Duodenal mucosa (tissue), 2 donors: ENCODE measurements around the gene MAGEH1.
"Not testable (repeated sequence)": the region's sequence is repeated elsewhere in the genome, so short reads cannot be mapped to it uniquely, and the experiment has no call there.

Experiments
- H3K27ac ChIP-seq: one replicate; pipeline ENCODE4 v1.7.0; 2013; ENCODE audit warnings: low read depth, low read length
- H3K27me3 ChIP-seq, 2 donors: one replicate each; pipeline ENCODE4 v1.7.0; 2013; ENCODE audit warnings: low read length in 2 of 2, control low read depth in 1 of 2; ENCODE audit not compliant: insufficient read depth in 2 of 2, control insufficient read depth in 1 of 2
- H3K36me3 ChIP-seq, 2 donors: one replicate each; pipeline ENCODE4 v1.7.0; 2013; ENCODE audit warnings: low read length in 2 of 2, control low read depth in 1 of 2; ENCODE audit not compliant: insufficient read depth in 2 of 2, control insufficient read depth in 1 of 2
- H3K4me1 ChIP-seq, 2 donors: one replicate each; pipeline ENCODE4 v1.7.0; 2013; ENCODE audit warnings: low read length in 2 of 2, control low read depth in 1 of 2; ENCODE audit not compliant: insufficient read depth in 2 of 2, control insufficient read depth in 1 of 2
- H3K4me3 ChIP-seq, 2 donors: one replicate each; pipeline ENCODE4 v1.7.0; 2013; ENCODE audit warnings: low read length in 2 of 2, low read depth in 1 of 2
- H3K9ac ChIP-seq, 2 donors: one replicate each; pipeline ENCODE4 v1.7.0; 2013; ENCODE audit warnings: low read length in 2 of 2, low read depth in 1 of 2
- H3K9me3 ChIP-seq, 2 donors: one replicate each; pipeline ENCODE4 v1.7.0; 2013; ENCODE audit warnings: low read length in 2 of 2, control low read depth in 1 of 2; ENCODE audit not compliant: control insufficient read depth in 1 of 2

The MAGEH1 gene, protein sequence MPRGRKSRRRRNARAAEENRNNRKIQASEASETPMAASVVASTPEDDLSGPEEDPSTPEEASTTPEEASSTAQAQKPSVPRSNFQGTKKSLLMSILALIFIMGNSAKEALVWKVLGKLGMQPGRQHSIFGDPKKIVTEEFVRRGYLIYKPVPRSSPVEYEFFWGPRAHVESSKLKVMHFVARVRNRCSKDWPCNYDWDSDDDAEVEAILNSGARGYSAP

DNA sequence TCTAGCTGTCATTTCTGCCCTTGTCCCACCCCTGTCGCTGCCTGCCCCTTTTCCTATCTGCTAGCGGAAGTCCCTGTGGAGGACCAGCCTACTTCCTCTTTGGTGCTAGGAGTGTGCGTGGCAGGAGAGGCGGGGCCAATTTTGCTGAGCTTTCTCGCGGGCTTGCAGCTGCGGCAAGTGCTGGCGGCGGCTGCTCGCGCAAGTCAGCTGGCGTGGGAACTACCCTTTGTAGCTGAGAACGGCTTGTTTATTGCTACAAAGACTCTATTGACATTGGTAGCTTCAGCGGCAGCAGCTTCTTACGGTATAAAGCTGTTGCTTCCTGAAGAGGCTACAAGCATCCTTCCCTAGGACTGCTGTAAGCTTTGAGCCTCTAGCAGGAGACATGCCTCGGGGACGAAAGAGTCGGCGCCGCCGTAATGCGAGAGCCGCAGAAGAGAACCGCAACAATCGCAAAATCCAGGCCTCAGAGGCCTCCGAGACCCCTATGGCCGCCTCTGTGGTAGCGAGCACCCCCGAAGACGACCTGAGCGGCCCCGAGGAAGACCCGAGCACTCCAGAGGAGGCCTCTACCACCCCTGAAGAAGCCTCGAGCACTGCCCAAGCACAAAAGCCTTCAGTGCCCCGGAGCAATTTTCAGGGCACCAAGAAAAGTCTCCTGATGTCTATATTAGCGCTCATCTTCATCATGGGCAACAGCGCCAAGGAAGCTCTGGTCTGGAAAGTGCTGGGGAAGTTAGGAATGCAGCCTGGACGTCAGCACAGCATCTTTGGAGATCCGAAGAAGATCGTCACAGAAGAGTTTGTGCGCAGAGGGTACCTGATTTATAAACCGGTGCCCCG, at the start of gene MAGEH1:
TSS of gene MAGEH1 (plus strand) at position 138 of the 843 bp plus-strand sequence. CDS start at position 386, 248 bp downstream.
- peak within 1 kb of the TSS; percentile 42 for H3K27ac ChIP-seq
- H3K9ac ChIP-seq: peak within 1 kb of the TSS; percentile 66
- peaks cover 0 to 5% of the 10 kb centered on the region in 2 donors for H3K4me1 ChIP-seq
- peak within 1 kb of the TSS; percentile 69 to 74 for H3K4me3 ChIP-seq
- H3K9me3 ChIP-seq: no peaks in the 10 kb centered on the region
- H3K27me3 ChIP-seq: no peaks in the 10 kb centered on the region
- no peaks in the 10 kb centered on the region for H3K36me3 ChIP-seq

DNA sequence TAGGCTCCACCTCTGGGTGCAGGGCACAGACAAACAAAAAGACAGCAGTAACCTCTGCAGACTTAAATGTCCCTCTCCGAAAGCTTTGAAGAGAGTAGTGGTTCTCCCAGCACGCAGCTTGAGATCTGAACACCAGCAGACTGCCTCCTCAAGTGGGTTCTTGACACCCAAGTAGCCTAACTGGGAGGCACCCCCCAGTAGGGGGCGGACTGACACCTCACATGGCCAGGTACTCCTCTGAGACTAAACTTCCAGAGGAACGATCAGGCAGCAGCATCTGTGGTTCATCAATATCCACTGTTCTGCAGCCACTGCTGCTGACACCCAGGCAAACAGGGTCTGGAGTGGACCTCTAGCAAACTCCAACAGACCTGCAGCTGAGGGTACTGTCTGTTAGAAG, 24.8 kb upstream of the MAGEH1 start:
- not testable (repeated sequence) for H3K27me3 ChIP-seq, H3K36me3 ChIP-seq, H3K4me3 ChIP-seq, H3K9ac ChIP-seq, H3K9me3 ChIP-seq, H3K27ac ChIP-seq, H3K4me1 ChIP-seq

DNA sequence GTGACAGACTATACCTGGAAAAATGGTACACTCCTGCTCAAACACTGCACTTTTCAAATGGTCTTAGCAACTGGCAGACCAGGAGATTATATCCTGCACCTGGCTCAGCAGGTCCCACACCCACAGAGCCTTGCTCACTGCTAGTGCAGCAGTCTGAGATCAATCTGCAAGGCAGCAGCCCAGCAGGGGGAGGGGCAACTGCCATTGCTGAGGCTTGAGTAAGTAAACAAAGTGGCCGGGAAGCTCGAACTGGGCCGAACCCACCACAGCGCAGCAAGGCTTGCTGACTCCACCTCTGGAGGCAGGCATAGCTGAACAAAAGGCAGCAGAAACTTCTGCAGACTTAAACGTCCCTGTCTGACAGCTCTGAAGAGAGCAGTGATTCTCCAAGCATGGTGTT, 8.5 kb upstream of the MAGEH1 start:
- not testable (repeated sequence) for H3K9ac ChIP-seq, H3K27ac ChIP-seq, H3K9me3 ChIP-seq, H3K27me3 ChIP-seq, H3K4me3 ChIP-seq, H3K4me1 ChIP-seq, H3K36me3 ChIP-seq

DNA sequence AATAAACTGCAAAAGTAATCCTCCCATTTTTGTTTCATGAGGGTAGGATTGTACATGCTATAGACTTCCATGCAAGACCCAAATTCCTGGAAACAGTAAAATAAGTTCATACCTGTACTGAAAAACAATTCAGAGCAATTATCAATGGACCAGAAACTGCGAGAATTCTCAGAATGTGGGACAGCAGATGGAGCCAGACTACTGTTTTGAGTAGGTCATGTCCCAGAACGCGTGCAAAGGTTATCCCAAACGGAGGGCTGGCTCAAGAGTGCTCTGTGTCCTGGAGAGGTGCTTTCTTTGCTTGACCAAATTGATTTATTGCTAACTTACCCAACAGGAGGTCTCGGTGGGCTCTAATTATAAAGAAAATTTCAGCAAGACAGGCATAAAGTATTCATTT, 1.7 kb upstream of the MAGEH1 start:
- Histone ChIP-seq H3K4me3 (no peak overlapping the region), H3K27me3 (no peaks in the 10 kb centered on the region), H3K27ac (no peak overlapping the region), H3K9me3 (no peaks in the 10 kb centered on the region), H3K9ac (no peak overlapping the region), H3K4me1 (peaks cover 0 to 5% of the 10 kb centered on the region in 2 donors), H3K36me3 (no peaks in the 10 kb centered on the region)

DNA sequence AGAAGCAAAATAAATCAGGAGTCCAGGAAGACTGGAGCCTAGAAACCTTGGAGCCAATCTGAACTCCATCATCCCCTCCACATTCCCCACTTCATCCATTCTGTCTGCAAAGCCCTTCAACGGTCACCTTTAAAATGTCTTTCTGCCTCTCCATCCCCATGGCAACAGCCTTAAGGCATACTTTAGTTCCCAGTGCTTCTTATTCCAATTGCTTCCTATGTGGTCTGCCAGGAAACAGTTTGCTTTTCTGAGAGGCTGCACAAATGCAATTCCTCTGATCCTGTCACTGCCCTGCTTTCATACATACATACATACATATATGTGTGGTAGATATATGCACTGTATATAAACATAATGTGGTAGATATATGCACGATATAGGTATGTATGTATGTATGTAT, 786 bp upstream of the MAGEH1 start:
- H3K27me3 ChIP-seq: no peaks in the 10 kb centered on the region
- H3K9me3 ChIP-seq: no peaks in the 10 kb centered on the region
- H3K27ac ChIP-seq: no peak overlapping the region
- peaks cover 0 to 5% of the 10 kb centered on the region in 2 donors for H3K4me1 ChIP-seq
- H3K9ac ChIP-seq: no peak overlapping the region
- peak overlapping the region; percentile 69 to 74 for H3K4me3 ChIP-seq
- no peaks in the 10 kb centered on the region for H3K36me3 ChIP-seq

DNA sequence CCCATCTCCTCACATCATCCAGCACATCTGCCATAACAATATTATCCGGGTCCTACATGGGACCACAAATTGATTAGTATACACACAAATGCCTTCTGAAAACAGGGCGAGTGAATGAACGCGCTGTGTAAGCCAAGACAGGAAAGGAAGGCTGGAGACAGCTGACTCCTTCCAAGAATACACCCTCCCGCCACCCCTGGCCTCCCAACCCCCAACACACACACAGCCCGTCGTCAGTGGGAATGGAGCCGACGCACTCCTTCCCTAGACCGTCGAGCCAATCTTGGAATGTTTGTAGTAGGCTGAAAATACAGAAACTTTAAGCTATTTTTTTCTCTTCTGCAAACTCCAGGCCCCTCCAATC, 319 bp upstream of the MAGEH1 start:
- no peaks in the 10 kb centered on the region for H3K27me3 ChIP-seq
- peak overlapping the region; percentile 38 to 66 for H3K9ac ChIP-seq
- peaks cover 0 to 5% of the 10 kb centered on the region in 2 donors for H3K4me1 ChIP-seq
- peak overlapping the region; percentile 69 to 74 for H3K4me3 ChIP-seq
- no peaks in the 10 kb centered on the region for H3K9me3 ChIP-seq
- H3K27ac ChIP-seq: no peak overlapping the region
- no peaks in the 10 kb centered on the region for H3K36me3 ChIP-seq

DNA sequence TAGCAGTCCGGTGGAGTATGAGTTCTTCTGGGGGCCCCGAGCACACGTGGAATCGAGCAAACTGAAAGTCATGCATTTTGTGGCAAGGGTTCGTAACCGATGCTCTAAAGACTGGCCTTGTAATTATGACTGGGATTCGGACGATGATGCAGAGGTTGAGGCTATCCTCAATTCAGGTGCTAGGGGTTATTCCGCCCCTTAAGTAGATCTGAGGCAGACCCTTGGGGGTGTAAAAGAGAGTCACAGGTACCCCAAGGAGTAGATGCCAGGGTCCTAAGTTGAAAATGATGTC, 852 bp downstream of the MAGEH1 start:
- no peaks in the 10 kb centered on the region for H3K36me3 ChIP-seq
- H3K4me3 ChIP-seq: peak overlapping the region; percentile 69 to 74
- H3K27me3 ChIP-seq: no peaks in the 10 kb centered on the region
- H3K27ac ChIP-seq: no peak overlapping the region
- peaks cover 0 to 5% of the 10 kb centered on the region in 2 donors for H3K4me1 ChIP-seq
- H3K9ac ChIP-seq: peak overlapping the region; percentile 66
- H3K9me3 ChIP-seq: no peaks in the 10 kb centered on the region

DNA sequence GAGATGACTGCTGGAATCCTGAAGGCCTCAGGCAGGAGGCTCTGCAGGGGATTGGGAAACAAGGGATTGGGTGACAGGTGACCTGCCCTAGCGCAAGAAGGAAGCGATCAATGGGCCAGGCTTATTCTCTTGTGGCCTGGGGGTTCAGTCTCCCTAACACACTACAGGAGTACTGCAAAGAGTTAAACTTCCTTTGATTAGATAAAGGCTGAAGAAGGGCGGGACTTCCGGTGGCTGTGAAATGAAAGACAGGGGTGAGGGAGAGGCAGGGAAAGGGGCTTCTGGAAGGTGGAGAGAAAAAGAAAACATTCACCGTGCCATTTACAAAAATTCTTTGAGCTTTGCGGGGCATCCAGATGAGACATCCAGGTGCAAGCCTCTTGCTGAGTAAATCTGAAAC, 3.8 kb downstream of the MAGEH1 start:
- not testable (repeated sequence) for H3K27ac ChIP-seq, H3K4me1 ChIP-seq, H3K27me3 ChIP-seq, H3K4me3 ChIP-seq, H3K36me3 ChIP-seq, H3K9me3 ChIP-seq, H3K9ac ChIP-seq

DNA sequence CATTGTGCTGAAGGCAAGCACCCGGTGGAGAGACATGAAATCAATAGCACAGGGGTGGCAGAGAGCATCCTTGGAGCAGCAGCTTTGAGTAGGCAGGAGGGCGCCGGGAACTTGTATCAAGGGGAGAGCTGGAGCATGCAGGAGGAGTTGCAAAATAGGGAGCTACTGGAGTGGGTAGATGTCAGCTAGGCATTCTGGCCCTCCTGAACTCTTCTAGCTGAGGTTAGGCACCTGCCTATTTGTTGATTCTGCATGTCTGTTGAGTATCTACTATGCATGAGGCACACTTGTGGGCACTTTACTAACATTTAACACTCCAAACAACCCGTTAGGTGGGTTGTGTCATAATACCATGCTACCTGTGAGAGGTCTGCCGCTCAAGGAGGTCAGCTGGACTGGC, 7.5 kb downstream of the MAGEH1 start:
- H3K9me3 ChIP-seq, H3K27ac ChIP-seq, H3K27me3 ChIP-seq: not testable (repeated sequence)

DNA sequence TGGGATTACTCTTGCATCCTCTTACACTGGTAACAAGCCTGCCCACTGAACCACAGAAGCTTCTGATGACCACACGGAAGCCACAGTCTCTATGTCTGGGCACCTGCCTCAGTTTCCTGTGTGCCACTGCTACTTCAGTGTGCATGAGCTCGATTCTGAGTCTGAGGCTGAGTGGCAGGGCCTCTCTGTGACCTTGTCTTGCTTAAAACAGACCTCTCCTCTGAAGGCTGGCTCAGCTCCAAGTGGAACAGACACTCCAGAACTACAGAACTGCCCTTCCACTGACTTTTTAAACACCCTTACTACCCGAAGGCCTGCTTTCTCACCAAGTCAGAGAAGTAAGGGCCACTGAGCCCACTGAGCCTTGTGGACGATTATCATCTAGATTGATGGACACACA, 8.0 kb downstream of the MAGEH1 start:
- H3K27me3 ChIP-seq, H3K27ac ChIP-seq, H3K9me3 ChIP-seq, H3K9ac ChIP-seq, H3K36me3 ChIP-seq, H3K4me1 ChIP-seq, H3K4me3 ChIP-seq: not testable (repeated sequence)

More for the DNA sequence above, 7.5 kb downstream of the MAGEH1 start:
- not testable (repeated sequence) for H3K9ac ChIP-seq, H3K36me3 ChIP-seq, H3K4me3 ChIP-seq, H3K4me1 ChIP-seq
